SK-N-MC (cell line): ENCODE measurements around the gene HSPA1L.

Experiments
- EZH2 ChIP-seq: fragments of 200-600 bp; sonication (generic); IDR thresholded peaks from one replicate; pipeline ENCODE4 v1.6.1; 2017; ENCODE audit warnings: antibody characterized with exemption
- POLR2AphosphoS5 ChIP-seq: IDR thresholded peaks from 2 replicates; pipeline ENCODE4 v1.6.1; 2012; ENCODE audit warnings: mild to moderate bottlenecking, low read depth, low read length, borderline replicate concordance

GRCh38 chr6:31836474-31837368, 21.6 kb upstream of the HSPA1L start:
- no peak for TF ChIP-seq EZH2
- TF ChIP-seq POLR2AphosphoS5, result no peak
